Adrenal gland (tissue), 5 donors: Measurements from ENCODE around the gene CD248.

Source experiments
- CTCF ChIP-seq, 6 experiments: fragments of 450-650 bp in 4 of 6; fragments of 200-600 bp in 2 of 6; sonication (generic) in 1 of 6; IDR thresholded peaks; 1 replicate in 5 of 6; 2 replicates in 1 of 6; pipeline versions ENCODE4 v1.5.1 to v1.8.0; 2016 to 2021; ENCODE audit warnings: antibody characterized with exemption in 6 of 6, mild to moderate bottlenecking in 2 of 6, moderate library complexity in 1 of 6
- POLR2A ChIP-seq, 2 donors: fragments of 450-650 bp; IDR thresholded peaks; one replicate each; pipeline ENCODE4 v1.6.1; 2017; ENCODE audit warnings: antibody characterized with exemption in 2 of 2, mild to moderate bottlenecking in 2 of 2, moderate library complexity in 1 of 2
- donor health status: DM: no; HTN: no; CAD: no.

- TF ChIP-seq CTCF (IDR thresholded peaks at IDR 0.05) (no peak), POLR2A (IDR thresholded peaks at IDR 0.05) (no peak)
Observed at GRCh38 chr11:66280428-66280827, 36.4 kb downstream of the CD248 start.
